Endothelial cell of umbilical vein (primary cell): ENCODE data around the gene CMC2. TPM values are rescaled to one million over a fixed set of nuclear protein-coding genes. Genes with fewer than 3 reads are reported as not detected.

Source experiments
- BruUV-seq: library from RNA; stranded (reverse); fragments of 400-500 nt; replicated peaks from 2 replicates; lab custom pipeline; 2021; lab: Mats Ljungman, UMichigan
- CTCF ChIA-PET: fragments of 300-600, 350-600 bp; sonication (Branson Sonifier 250); formaldehyde crosslinking; loops from one replicate; lab custom pipeline; 2021; ENCODE audit warnings: antibody characterized with exemption, inconsistent platforms; lab: Charles Lee
- POLR2A ChIA-PET: fragments of 300-600, 350-600 bp; sonication (Branson Sonifier 250); formaldehyde crosslinking; loops from one replicate; lab custom pipeline; 2021; ENCODE audit warnings: antibody characterized with exemption, inconsistent platforms; lab: Charles Lee
- DNase-seq: peaks from one replicate; pipeline ENCODE4 v3.0.0-alpha.2; 2011; ENCODE audit warnings: low read depth, low spot score
- FAIRE-seq: peaks from 2 replicates; lab custom pipeline; 2011; peaks lifted over from hg19 to GRCh38; lab: Jason Lieb, UNC
- H2AFZ ChIP-seq: 2 replicates; pipeline ENCODE4 v1.6.0; 2012; ENCODE audit warnings: low read depth, low read length, control low read depth, inconsistent platforms
- H3K27ac ChIP-seq: 2 replicates; pipeline ENCODE4 v1.5.1; 2011; ENCODE audit warnings: low read depth, mild to moderate bottlenecking, control low read depth, low read length, moderate library complexity; ENCODE audit not compliant: insufficient read depth
- H3K27me3 ChIP-seq, 2 experiments: 2 replicates each; pipeline versions ENCODE4 v1.6.0 to v1.6.1; 2011; ENCODE audit warnings: low read length in 2 of 2, mixed read lengths in 1 of 2; ENCODE audit not compliant: control insufficient read depth in 2 of 2, insufficient read depth in 2 of 2
- H3K36me3 ChIP-seq, 2 experiments: 2 replicates in 1 of 2; 3 replicates in 1 of 2; pipeline ENCODE4 v1.5.1; 2011; ENCODE audit warnings: low read length in 2 of 2, mild to moderate bottlenecking in 1 of 2, moderate library complexity in 1 of 2; ENCODE audit not compliant: control insufficient read depth in 2 of 2, insufficient read depth in 2 of 2; ENCODE audit errors: extremely low read depth in 1 of 2
- H3K4me1 ChIP-seq: 3 replicates; pipeline ENCODE4 v1.5.1; 2011; ENCODE audit warnings: mild to moderate bottlenecking, low read length; ENCODE audit not compliant: control insufficient read depth, insufficient read depth; ENCODE audit errors: extremely low read depth
- H3K4me2 ChIP-seq: 2 replicates; pipeline ENCODE4 v1.6.1; 2011; ENCODE audit warnings: low read length, control low read depth, mixed read lengths; ENCODE audit not compliant: insufficient read depth
- H3K4me3 ChIP-seq, 3 experiments: fragments of 200-600 bp in 1 of 3; sonication (generic), shearing (Covaris generic) in 1 of 3; replicated peaks in 1 of 3; 2 replicates each; pipeline ENCODE4 v1.5.1; 2011 to 2016; ENCODE audit warnings: control low read depth in 3 of 3, low read length in 3 of 3, mild to moderate bottlenecking in 2 of 3, inconsistent platforms in 1 of 3, low read depth in 1 of 3, moderate library complexity in 1 of 3; ENCODE audit not compliant: insufficient read depth in 1 of 3
- H3K79me2 ChIP-seq: 2 replicates; pipeline ENCODE4 v1.6.0; 2012; ENCODE audit warnings: low read length, inconsistent platforms; ENCODE audit not compliant: control insufficient read depth, insufficient read depth
- H3K9ac ChIP-seq: replicated peaks from 2 replicates; pipeline ENCODE3; 2011; ENCODE audit warnings: low read length, control low read depth; ENCODE audit not compliant: insufficient read depth; ENCODE audit errors: extremely low read depth
- H3K9me1 ChIP-seq: replicated peaks from 3 replicates; pipeline ENCODE4 v1.6.0; 2011; ENCODE audit warnings: mild to moderate bottlenecking, low read length; ENCODE audit not compliant: control insufficient read depth, insufficient read depth; ENCODE audit errors: extremely low read depth
- H3K9me3 ChIP-seq: replicated peaks from 2 replicates; pipeline ENCODE4 v1.5.1; 2012; ENCODE audit warnings: low read length, inconsistent platforms; ENCODE audit not compliant: control insufficient read depth, insufficient read depth
- H4K20me1 ChIP-seq: replicated peaks from 2 replicates; pipeline ENCODE3; 2011; ENCODE audit warnings: mild to moderate bottlenecking, low read length; ENCODE audit not compliant: control insufficient read depth, insufficient read depth; ENCODE audit errors: extremely low read depth
- CTCF ChIP-seq, 2 donors: IDR thresholded peaks; 1 replicate in 1 of 2; 2 replicates in 1 of 2; pipeline ENCODE4 v1.5.1; 2011; ENCODE audit warnings: low read length in 2 of 2, mild to moderate bottlenecking in 2 of 2, moderate library complexity in 2 of 2, control low read depth in 1 of 2, inconsistent platforms in 1 of 2, low read depth in 1 of 2; ENCODE audit not compliant: insufficient read depth in 1 of 2; ENCODE audit errors: extremely low read depth in 1 of 2
- EZH2 ChIP-seq: IDR thresholded peaks from 2 replicates; pipeline ENCODE4 v1.6.1; 2012; ENCODE audit warnings: borderline replicate concordance, low read depth, mild to moderate bottlenecking, moderate library complexity, low read length, inconsistent platforms; ENCODE audit not compliant: severe bottlenecking
- FOS ChIP-seq: IDR thresholded peaks from 2 replicates; pipeline ENCODE4 v1.6.1; 2011; ENCODE audit warnings: mild to moderate bottlenecking, low read length, moderate library complexity, borderline replicate concordance; ENCODE audit not compliant: insufficient read depth
- GATA2 ChIP-seq: IDR thresholded peaks from 2 replicates; pipeline ENCODE4 v1.7.0; 2011; ENCODE audit warnings: low read depth, mild to moderate bottlenecking, moderate library complexity, mixed read lengths, low read length; ENCODE audit not compliant: insufficient read length, insufficient read depth
- JUN ChIP-seq: IDR thresholded peaks from 2 replicates; pipeline ENCODE4 v1.6.1; 2011; ENCODE audit warnings: borderline replicate concordance, low read depth; ENCODE audit not compliant: insufficient read length, insufficient read depth
- MAX ChIP-seq: IDR thresholded peaks from 2 replicates; pipeline ENCODE4 v1.6.1; 2011; ENCODE audit not compliant: insufficient read depth, insufficient read length
- MYC ChIP-seq: IDR thresholded peaks from one replicate; pipeline ENCODE4 v1.6.1; 2011; ENCODE audit warnings: mild to moderate bottlenecking, low read depth, low read length
- POLR2A ChIP-seq: IDR thresholded peaks from 2 replicates; pipeline ENCODE4 v1.6.1; 2012; ENCODE audit warnings: low read depth, mild to moderate bottlenecking, control low read depth, low read length
- POLR2AphosphoS5 ChIP-seq: IDR thresholded peaks from 2 replicates; pipeline ENCODE4 v1.6.1; 2012; ENCODE audit warnings: low read depth, mild to moderate bottlenecking, control low read depth, low read length, moderate library complexity; ENCODE audit not compliant: insufficient read depth
- dilution Hi-C: fragments of 300-500 bp; cut with MboI; formaldehyde crosslinking; loops from one replicate; pipeline ENCODE4 v1.15.0; 2019; ENCODE audit warnings: low sequenced_read_pairs; ENCODE audit not compliant: extremely low pct_ligation_motif_present
- intact Hi-C: fragments of 100-400 bp; cut with micrococcal nuclease; formaldehyde crosslinking; loops from one replicate; pipeline ENCODE4 v1.10.0; 2022
- polyA plus RNA-seq, 4 experiments: library from polyadenylated mRNA; depleted of rRNA in 3 of 4; stranded (reverse) in 3 of 4; unstranded in 1 of 4; fragments of >200 nt; gene quantifications; 2 replicates each; pipeline versions ENCODE4 v1.2.1 to v1.2.3, GENCODE V29; 2011 to 2012; ENCODE audit warnings: missing spikeins in 1 of 4
- total RNA-seq: library from RNA; stranded (reverse); gene quantifications from 2 replicates; pipeline ENCODE4 v1.2.3, GENCODE V29; 2021

CMC2 gene
- total and polyA plus RNA-seq, 2 donors (not counting 3 experiments of a cell fraction or from before 2014, with no cell fraction given), result 97.8 to 216 TPM

- FAIRE-seq, result no peak
- no peaks in the 10 kb centered on the region for H4K20me1 ChIP-seq
- CTCF ChIA-PET, result interaction anchor here (1.6 to 1.8 kb wide), 2 partner anchors 20 to 36 kb away, joined by 4 to 5 read pairs; no protein-coding TSS in a partner anchor
Observed at GRCh38 chr16:80969114-80969484, 37.6 kb downstream of the CMC2 start.

More at GRCh38 chr16:80969114-80969484, 37.6 kb downstream of the CMC2 start:
- H3K27me3 ChIP-seq, result no peaks in the 10 kb centered on the region
- dilution Hi-C loops (no loop called here), intact Hi-C loops (no loop called here)
- no peaks in the 10 kb centered on the region for H3K79me2 ChIP-seq
- BruUV-seq, result no TSS peak
- no peaks in the 10 kb centered on the region for H3K4me1 ChIP-seq
- no peak overlapping the region for H3K9ac ChIP-seq
- no peak overlapping the region for H2AFZ ChIP-seq
- DNase-seq, result no peak
- no peaks in the 10 kb centered on the region for H3K9me3 ChIP-seq
- no peak overlapping the region for H3K4me2 ChIP-seq
- peaks cover 2% of the 10 kb centered on the region for H3K9me1 ChIP-seq
- peak overlapping the region; percentile 8 for H3K27ac ChIP-seq
- H3K4me3 ChIP-seq, result no peak overlapping the region
- TF ChIP-seq GATA2, result no peak
- no peak for TF ChIP-seq MAX
- no peak for TF ChIP-seq CTCF (IDR thresholded peaks at IDR 0.05; ENCODE audit: extremely low read depth in 1 of 2, insufficient read depth in 1 of 2, low read depth in 1 of 2, low read length in 2 of 2)
- TF ChIP-seq EZH2, result no peak
- no peak for TF ChIP-seq POLR2AphosphoS5
- no peak for TF ChIP-seq FOS
- no peak for TF ChIP-seq JUN
- no peak for TF ChIP-seq POLR2A
- TF ChIP-seq MYC, result no peak
- peaks cover 0 to 2% of the 10 kb centered on the region in 2 experiments for H3K36me3 ChIP-seq
- POLR2A ChIA-PET, result no interaction called here
